H1 (cell line): Measurements from ENCODE around the gene PITPNM1. TPM values are rescaled to one million over a fixed set of nuclear protein-coding genes. Genes with fewer than 3 reads are reported as not detected.

Experiments used
- CTCF ChIA-PET: fragments of 300-600 bp; sonication (Branson Sonifier 250); formaldehyde crosslinking; loops from one replicate; lab custom pipeline; 2021; ENCODE audit not compliant: partially characterized antibody; lab: Charles Lee
- POLR2A ChIA-PET: fragments of 300-600 bp; sonication (Branson Sonifier 250); formaldehyde crosslinking; loops from one replicate; lab custom pipeline; 2021; ENCODE audit warnings: inconsistent platforms; ENCODE audit not compliant: partially characterized antibody; lab: Charles Lee
- DNase-seq, 2 experiments: peaks; one replicate each; pipeline versions ENCODE4 v3.0.0 to v3.0.0-alpha.2; 2010 to 2022; ENCODE audit warnings: low spot score in 2 of 2, low read depth in 1 of 2, mixed read lengths in 1 of 2
- FAIRE-seq: peaks from 2 replicates; lab custom pipeline; 2011; peaks lifted over from hg19 to GRCh38; lab: Jason Lieb, UNC
- H2AFZ ChIP-seq: 2 replicates; pipeline ENCODE4 v1.8.1; 2012; ENCODE audit warnings: low read length, inconsistent platforms
- H2AK5ac ChIP-seq: 2 replicates; pipeline ENCODE4 v1.6.1; 2013; ENCODE audit warnings: low read depth, low read length
- H2BK120ac ChIP-seq: replicated peaks from 2 replicates; pipeline ENCODE3; 2013; ENCODE audit warnings: low read depth, low read length, inconsistent platforms
- H2BK12ac ChIP-seq: 2 replicates; pipeline ENCODE4 v1.6.1; 2013; ENCODE audit warnings: low read depth, low read length
- H2BK15ac ChIP-seq: 2 replicates; pipeline ENCODE4 v1.6.1; 2013; ENCODE audit warnings: low read length
- H2BK20ac ChIP-seq: 2 replicates; pipeline ENCODE4 v1.6.1; 2013; ENCODE audit warnings: low read length
- H2BK5ac ChIP-seq: 2 replicates; pipeline ENCODE4 v1.6.1; 2013; ENCODE audit warnings: low read depth, low read length
- H3K14ac ChIP-seq: 2 replicates; pipeline ENCODE4 v1.6.1; 2013; ENCODE audit warnings: inconsistent platforms; ENCODE audit not compliant: insufficient read length
- H3K18ac ChIP-seq: 2 replicates; pipeline ENCODE4 v1.6.1; 2013; ENCODE audit warnings: low read length; ENCODE audit errors: extremely low read depth
- H3K23ac ChIP-seq: 2 replicates; pipeline ENCODE4 v1.6.1; 2013; ENCODE audit warnings: inconsistent platforms; ENCODE audit not compliant: insufficient read length
- H3K23me2 ChIP-seq: 2 replicates; pipeline ENCODE4 v1.6.1; 2013; ENCODE audit warnings: low read depth, low read length
- H3K27ac ChIP-seq: 2 replicates; pipeline ENCODE4 v1.6.1; 2011; ENCODE audit warnings: low read depth, low read length, inconsistent platforms
- H3K27me3 ChIP-seq, 4 experiments: replicated peaks in 1 of 4; 1 replicate in 1 of 4; 2 replicates in 3 of 4; pipeline versions ENCODE4 v1.6.1 to v1.8.1; 2011 to 2013; ENCODE audit warnings: low read length in 3 of 4, mild to moderate bottlenecking in 3 of 4, inconsistent platforms in 2 of 4, mixed read lengths in 2 of 4, moderate library complexity in 1 of 4; ENCODE audit not compliant: control insufficient read depth in 3 of 4, insufficient read depth in 3 of 4; ENCODE audit errors: extremely low read depth in 1 of 4
- H3K36me3 ChIP-seq, 4 experiments: 2 replicates each; pipeline versions ENCODE4 v1.6.1 to v1.8.1; 2011 to 2013; ENCODE audit warnings: mild to moderate bottlenecking in 4 of 4, low read length in 3 of 4, moderate library complexity in 2 of 4, control low read depth in 1 of 4, inconsistent platforms in 1 of 4; ENCODE audit not compliant: insufficient read depth in 4 of 4, control insufficient read depth in 2 of 4
- H3K4ac ChIP-seq: replicated peaks from 2 replicates; pipeline ENCODE3; 2013; ENCODE audit warnings: low read length, low read depth, mixed read lengths, inconsistent platforms; ENCODE audit not compliant: insufficient read length
- H3K4me1 ChIP-seq, 4 experiments: replicated peaks in 1 of 4; 1 replicate in 1 of 4; 2 replicates in 3 of 4; pipeline versions ENCODE4 v1.6.1 to v1.8.1; 2011 to 2013; ENCODE audit warnings: low read length in 3 of 4, inconsistent platforms in 2 of 4, mixed read lengths in 1 of 4; ENCODE audit not compliant: insufficient read depth in 4 of 4, control insufficient read depth in 3 of 4
- H3K4me2 ChIP-seq, 2 experiments: 2 replicates each; pipeline versions ENCODE4 v1.6.1 to v1.8.1; 2011 to 2013; ENCODE audit warnings: low read depth in 2 of 2, low read length in 2 of 2, control low read depth in 1 of 2, inconsistent platforms in 1 of 2, mild to moderate bottlenecking in 1 of 2; ENCODE audit not compliant: insufficient read depth in 1 of 2
- H3K4me3 ChIP-seq, 4 experiments: fragments of 200-600, 300-600 bp in 1 of 4; sonication (generic), shearing (Covaris generic), sonication (Bioruptor Twin) in 1 of 4; 2 replicates each; pipeline versions ENCODE4 v1.5.1 to v1.8.1; 2011 to 2016; ENCODE audit warnings: low read length in 4 of 4, low read depth in 3 of 4, control low read depth in 2 of 4, inconsistent platforms in 2 of 4, mild to moderate bottlenecking in 2 of 4, mixed read lengths in 1 of 4, moderate library complexity in 1 of 4; ENCODE audit not compliant: insufficient read depth in 2 of 4; ENCODE audit errors: extremely low read depth in 1 of 4
- H3K56ac ChIP-seq: replicated peaks from 2 replicates; pipeline ENCODE3; 2013; ENCODE audit warnings: low read depth, mild to moderate bottlenecking, mixed read lengths, low read length, inconsistent platforms; ENCODE audit not compliant: insufficient read length
- H3K79me1 ChIP-seq: 2 replicates; pipeline ENCODE4 v1.6.1; 2013; ENCODE audit warnings: low read depth, low read length, control low read depth
- H3K79me2 ChIP-seq, 2 experiments: 2 replicates each; pipeline versions ENCODE4 v1.6.1 to v1.8.1; 2012 to 2013; ENCODE audit warnings: low read length in 2 of 2, mild to moderate bottlenecking in 2 of 2, inconsistent platforms in 1 of 2; ENCODE audit not compliant: insufficient read depth in 2 of 2, control insufficient read depth in 1 of 2
- H3K9ac ChIP-seq, 4 experiments: replicated peaks in 1 of 4; 1 replicate in 1 of 4; 2 replicates in 3 of 4; pipeline versions ENCODE4 v1.6.1 to v1.8.1; 2011 to 2013; ENCODE audit warnings: low read depth in 3 of 4, low read length in 3 of 4, control low read depth in 2 of 4, mild to moderate bottlenecking in 2 of 4, moderate library complexity in 2 of 4, inconsistent platforms in 1 of 4; ENCODE audit errors: extremely low read depth in 1 of 4
- H3K9me3 ChIP-seq, 2 experiments: 2 replicates each; pipeline versions ENCODE4 v1.6.1 to v1.8.1; 2012 to 2013; ENCODE audit warnings: mild to moderate bottlenecking in 2 of 2, moderate library complexity in 2 of 2, control low read depth in 1 of 2, inconsistent platforms in 1 of 2, low read depth in 1 of 2, low read length in 1 of 2, mixed read lengths in 1 of 2; ENCODE audit not compliant: insufficient read depth in 2 of 2
- H4K20me1 ChIP-seq, 2 experiments: replicated peaks in 1 of 2; 2 replicates each; pipeline versions ENCODE3 to v1.8.1; 2011 to 2013; ENCODE audit warnings: inconsistent platforms in 2 of 2, low read length in 2 of 2, mild to moderate bottlenecking in 1 of 2; ENCODE audit not compliant: insufficient read depth in 2 of 2, control insufficient read depth in 1 of 2
- H4K5ac ChIP-seq: 2 replicates; pipeline ENCODE4 v1.6.1; 2013; ENCODE audit warnings: low read length, low read depth, mixed read lengths, inconsistent platforms; ENCODE audit not compliant: insufficient read length
- H4K8ac ChIP-seq: 2 replicates; pipeline ENCODE4 v1.8.0; 2013; ENCODE audit warnings: mild to moderate bottlenecking, moderate library complexity, low read length, inconsistent platforms; ENCODE audit not compliant: insufficient read depth; ENCODE audit errors: extremely low read depth
- H4K91ac ChIP-seq: replicated peaks from 2 replicates; pipeline ENCODE3; 2013; ENCODE audit warnings: low read length, mixed read lengths, inconsistent platforms; ENCODE audit not compliant: insufficient read length
- CHD1 ChIP-seq: IDR thresholded peaks from 2 replicates; pipeline ENCODE4 v1.6.1; 2012; ENCODE audit warnings: low read depth, low read length, improper control_type of control experiment
- CTBP2 ChIP-seq: IDR thresholded peaks from 2 replicates; pipeline ENCODE4 v1.7.0; 2011; ENCODE audit warnings: borderline replicate concordance, mild to moderate bottlenecking, moderate library complexity, mixed read lengths, low read length; ENCODE audit not compliant: insufficient read depth, insufficient read length
- E2F6 ChIP-seq: IDR thresholded peaks from 2 replicates; pipeline ENCODE4 v1.6.1; 2012; ENCODE audit warnings: inconsistent platforms
- GTF2F1 ChIP-seq: IDR thresholded peaks from 2 replicates; pipeline ENCODE4 v1.6.1; 2012; ENCODE audit warnings: low read depth, low read length, improper control_type of control experiment, borderline replicate concordance
- NRF1 ChIP-seq: IDR thresholded peaks from 2 replicates; pipeline ENCODE4 v1.6.1; 2011; ENCODE audit warnings: mild to moderate bottlenecking, low read depth, low read length, improper control_type of control experiment
- PHF8 ChIP-seq: fragments of 200-600 bp; sonication (generic); conservative IDR thresholded peaks from 2 replicates; pipeline ENCODE4 v1.7.1; 2012; ENCODE audit warnings: low read depth, mild to moderate bottlenecking, inconsistent platforms, low read length, moderate library complexity
- POLR2A ChIP-seq, 2 experiments: IDR thresholded peaks; 1 replicate in 1 of 2; 2 replicates in 1 of 2; pipeline ENCODE4 v1.6.1; 2011; ENCODE audit warnings: low read depth in 2 of 2, low read length in 2 of 2, mild to moderate bottlenecking in 2 of 2; ENCODE audit errors: control extremely low read depth in 1 of 2
- RFX5 ChIP-seq: IDR thresholded peaks from 2 replicates; pipeline ENCODE4 v1.6.1; 2011; ENCODE audit warnings: low read depth, low read length, improper control_type of control experiment, borderline replicate concordance
- RXRA ChIP-seq: IDR thresholded peaks from 2 replicates; pipeline ENCODE4 v1.6.1; 2011; ENCODE audit warnings: low read depth, mild to moderate bottlenecking, low read length, moderate library complexity; ENCODE audit not compliant: insufficient read depth
- SP1 ChIP-seq: IDR thresholded peaks from 2 replicates; pipeline ENCODE4 v1.6.1; 2011; ENCODE audit warnings: low read depth, low read length
- TAF7 ChIP-seq: optimal IDR thresholded peaks from 2 replicates; pipeline ENCODE3; 2011; ENCODE audit warnings: low read depth, mild to moderate bottlenecking, inconsistent platforms, low read length, moderate library complexity, borderline replicate concordance
- TCF12 ChIP-seq: IDR thresholded peaks from 2 replicates; pipeline ENCODE4 v1.6.1; 2011; ENCODE audit warnings: low read depth, mild to moderate bottlenecking, low read length
- YY1 ChIP-seq: IDR thresholded peaks from 2 replicates; pipeline ENCODE4 v1.6.1; 2011; ENCODE audit warnings: low read depth, mild to moderate bottlenecking, low read length
- WGBS, 2 experiments: shearing (Covaris generic) in 1 of 2; methylation state at CpG; one replicate each; pipeline versions ENCODE4 v1.1.6 to v1.1.7; 2013 to 2015; ENCODE audit warnings: low lambda C conversion rate in 2 of 2, mixed read lengths in 2 of 2, inconsistent platforms in 1 of 2, low coverage in 1 of 2, missing lambda C conversion rate in 1 of 2; ENCODE audit not compliant: insufficient replicate concordance in 2 of 2, insufficient coverage in 1 of 2, insufficient read length in 1 of 2; ENCODE audit errors: extremely low coverage in 1 of 2, missing lambda C conversion rate in 1 of 2; 5-methylcytosine and 5-hydroxymethylcytosine counted together
- polyA plus RNA-seq, 7 experiments: library from polyadenylated mRNA; depleted of rRNA in 3 of 7; stranded (reverse) in 5 of 7; unstranded in 2 of 7; fragments of >200 nt in 5 of 7; fragments of 200-250 nt in 2 of 7; gene quantifications; 1 replicate in 5 of 7; 2 replicates in 1 of 7; 4 replicates in 1 of 7; pipeline versions ENCODE4 v1.2.1 to v1.2.3, GENCODE V29; 2011 to 2013; ENCODE audit warnings: missing spikeins in 2 of 7, mixed read lengths in 2 of 7
- total RNA-seq: library from RNA; stranded (reverse); fragmentation: NEBNext Ultra II Directional; extraction: Animal tissue kit (Norgen Biotek cat#: 25700); gene quantifications from 2 replicates; pipeline ENCODE4 v1.2.1, GENCODE V29; 2021

PITPNM1 gene
- total and polyA plus RNA-seq, 2 of the 8 experiments (the other 6 are each of a cell fraction or from before 2014, with no cell fraction given), result 27.2 to 52.7 TPM

DNA sequence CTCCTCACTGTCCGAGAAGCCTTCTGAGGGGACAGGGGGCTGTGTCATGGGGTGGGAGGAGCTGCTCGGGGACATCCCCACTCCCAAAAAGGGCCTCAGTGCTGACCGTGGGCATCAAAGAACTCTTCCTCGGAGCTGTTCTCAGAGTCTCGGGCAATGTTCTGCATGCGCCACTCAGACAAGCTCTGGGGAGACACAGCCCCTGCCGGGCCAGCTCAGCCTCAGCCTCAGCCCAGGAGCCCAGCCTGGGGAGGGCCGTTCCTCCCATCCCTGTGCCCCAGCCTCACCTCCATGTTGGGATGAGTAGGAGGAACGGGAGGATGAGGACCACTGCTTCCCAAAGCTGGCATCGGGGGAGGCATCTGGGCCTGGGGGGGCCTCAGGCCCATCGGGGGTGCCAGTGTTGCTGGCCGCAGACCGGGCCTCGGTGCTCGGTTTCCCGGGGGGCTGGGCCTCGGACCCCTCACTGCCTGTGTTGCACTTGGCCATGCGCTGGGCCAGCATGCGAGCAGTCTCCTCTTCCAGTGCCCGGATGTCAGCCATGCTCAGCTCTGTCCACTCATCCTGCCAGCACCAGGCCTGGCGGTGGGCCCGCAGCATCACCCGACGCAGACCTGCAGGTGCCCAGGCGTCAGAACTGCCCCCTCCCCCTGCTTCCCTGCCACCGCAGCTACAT, 5.2 kb downstream of the PITPNM1 start:
- ChIA-PET CTCF (no interaction called here), POLR2A (interaction anchor here (1.1 to 1.5 kb wide), 3 partner anchors 9 to 33 kb away, joined by 3 to 4 read pairs (median 3); no protein-coding TSS in a partner anchor)
- no peak for FAIRE-seq
- Histone ChIP-seq H3K4me3 (no peak overlapping the region), H3K18ac (no peak overlapping the region), H2BK15ac (no peak overlapping the region), H2BK20ac (no peak overlapping the region), H4K20me1 (peaks cover 3 to 13% of the 10 kb centered on the region in 2 experiments), H3K27me3 (peaks cover 0 to 8% (median 4%) of the 10 kb centered on the region in 4 experiments; a peak in 3 of 7 replicates), H2BK5ac (no peak overlapping the region), H3K23me2 (peaks cover 14% of the 10 kb centered on the region; the same call in 1 of the 2 replicates), H3K56ac (no peak overlapping the region), H3K4me1 (peaks cover 0 to 12% (median 2%) of the 10 kb centered on the region in 4 experiments; a peak in 4 of 7 replicates), H2BK120ac (no peak overlapping the region), H3K27ac (no peak overlapping the region), H4K91ac (no peak overlapping the region), H2AFZ (no peak overlapping the region), H2BK12ac (no peak overlapping the region), H3K79me1 (no peaks in the 10 kb centered on the region), H2AK5ac (no peak overlapping the region), H4K5ac (no peak overlapping the region), H3K36me3 (peaks cover 0 to 10% (median 4%) of the 10 kb centered on the region in 4 experiments; a peak in 6 of 8 replicates), H3K9ac (no peak overlapping the region), H3K4ac (no peak overlapping the region), H3K4me2 (no peak overlapping the region), H3K23ac (no peak overlapping the region), H3K79me2 (no peaks in the 10 kb centered on the region), H3K14ac (no peak overlapping the region), H4K8ac (no peak overlapping the region), H3K9me3 (no peaks in the 10 kb centered on the region)
- peak in 1 of 2 experiments; percentile 32 for DNase-seq
- WGBS, 2 experiments, result 89% methylated on average over 19 of the region's 26 CpGs; no CpG with 5 or more reads in 1 of the 2 experiments
- TF ChIP-seq CHD1, result no peak
- no peak for TF ChIP-seq POLR2A (IDR thresholded peaks at IDR 0.05; ENCODE audit: control extremely low read depth in 1 of 2, low read depth in 2 of 2, low read length in 2 of 2)
- no peak for TF ChIP-seq GTF2F1
- TF ChIP-seq CTBP2, result no peak
- no peak for TF ChIP-seq RXRA
- no peak for TF ChIP-seq PHF8
- no peak for TF ChIP-seq TCF12
- TF ChIP-seq TAF7, result no peak
- no peak for TF ChIP-seq SP1
- TF ChIP-seq RFX5, result no peak
- TF ChIP-seq NRF1, result no peak
- no peak for TF ChIP-seq E2F6
- TF ChIP-seq YY1, result no peak
